GM13976 (cell line): ENCODE measurements around the gene SIPA1.
A peak's percentile ranks its signal among the peaks of the same experiment; 100 is the strongest.

Experiments used
- DNase-seq: peaks from one replicate; pipeline ENCODE4 v3.0.0; 2012; ENCODE audit warnings: low spot score
- in situ Hi-C: fragments of 300-500 bp; cut with MboI; formaldehyde crosslinking; loops from one replicate; pipeline ENCODE4 v1.12.0; 2022; ENCODE audit warnings: low sequenced_read_pairs, mixed read lengths, inconsistent platforms; ENCODE audit not compliant: unreplicated experiment
- TF ChIP-seq, protein P1 (sequence below): IDR thresholded peaks from 2 replicates; pipeline ENCODE4 v1.5.1; 2012; ENCODE audit warnings: borderline replicate concordance, mild to moderate bottlenecking; ENCODE audit not compliant: insufficient read depth; ENCODE audit errors: extremely low read depth, missing control alignments, control extremely low read depth

Gene SIPA1

DNA sequence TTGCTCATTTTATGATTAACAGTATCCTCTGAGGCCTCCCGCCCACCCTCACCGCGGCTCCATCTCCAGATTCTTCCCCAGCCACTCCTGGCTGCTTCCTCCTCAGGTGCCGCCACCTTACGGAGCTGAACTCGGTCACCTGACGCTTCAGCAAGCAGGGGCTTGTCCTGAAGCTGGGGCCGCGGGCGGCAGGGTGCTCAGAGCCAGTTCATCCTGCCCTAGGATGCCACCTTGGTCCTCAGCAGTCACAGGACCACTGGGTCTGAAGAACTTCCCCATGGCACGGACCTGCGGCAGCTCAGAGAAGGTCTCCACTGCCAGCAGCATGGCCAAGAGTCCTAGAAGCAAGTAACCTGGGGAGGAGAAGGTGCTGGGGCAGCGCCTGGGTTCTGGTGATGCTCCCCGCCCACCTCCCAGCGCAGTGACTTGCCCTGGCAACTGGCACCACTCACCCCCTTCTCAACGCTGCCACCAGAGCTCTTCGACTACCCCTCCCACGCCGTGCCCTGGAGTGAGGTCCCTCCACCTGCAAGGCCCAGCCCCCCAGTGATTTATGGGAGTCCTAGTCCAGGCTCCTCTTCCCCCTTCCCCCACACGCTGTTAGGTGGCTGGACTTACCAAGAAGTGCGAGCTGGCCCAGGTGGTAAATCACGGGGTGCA, 44.9 kb upstream of the SIPA1 start:
- in situ Hi-C loops = no loop called here
- DNase-seq = no peak
- TF ChIP-seq, protein P1, sequence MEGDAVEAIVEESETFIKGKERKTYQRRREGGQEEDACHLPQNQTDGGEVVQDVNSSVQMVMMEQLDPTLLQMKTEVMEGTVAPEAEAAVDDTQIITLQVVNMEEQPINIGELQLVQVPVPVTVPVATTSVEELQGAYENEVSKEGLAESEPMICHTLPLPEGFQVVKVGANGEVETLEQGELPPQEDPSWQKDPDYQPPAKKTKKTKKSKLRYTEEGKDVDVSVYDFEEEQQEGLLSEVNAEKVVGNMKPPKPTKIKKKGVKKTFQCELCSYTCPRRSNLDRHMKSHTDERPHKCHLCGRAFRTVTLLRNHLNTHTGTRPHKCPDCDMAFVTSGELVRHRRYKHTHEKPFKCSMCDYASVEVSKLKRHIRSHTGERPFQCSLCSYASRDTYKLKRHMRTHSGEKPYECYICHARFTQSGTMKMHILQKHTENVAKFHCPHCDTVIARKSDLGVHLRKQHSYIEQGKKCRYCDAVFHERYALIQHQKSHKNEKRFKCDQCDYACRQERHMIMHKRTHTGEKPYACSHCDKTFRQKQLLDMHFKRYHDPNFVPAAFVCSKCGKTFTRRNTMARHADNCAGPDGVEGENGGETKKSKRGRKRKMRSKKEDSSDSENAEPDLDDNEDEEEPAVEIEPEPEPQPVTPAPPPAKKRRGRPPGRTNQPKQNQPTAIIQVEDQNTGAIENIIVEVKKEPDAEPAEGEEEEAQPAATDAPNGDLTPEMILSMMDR = no peak

DNA sequence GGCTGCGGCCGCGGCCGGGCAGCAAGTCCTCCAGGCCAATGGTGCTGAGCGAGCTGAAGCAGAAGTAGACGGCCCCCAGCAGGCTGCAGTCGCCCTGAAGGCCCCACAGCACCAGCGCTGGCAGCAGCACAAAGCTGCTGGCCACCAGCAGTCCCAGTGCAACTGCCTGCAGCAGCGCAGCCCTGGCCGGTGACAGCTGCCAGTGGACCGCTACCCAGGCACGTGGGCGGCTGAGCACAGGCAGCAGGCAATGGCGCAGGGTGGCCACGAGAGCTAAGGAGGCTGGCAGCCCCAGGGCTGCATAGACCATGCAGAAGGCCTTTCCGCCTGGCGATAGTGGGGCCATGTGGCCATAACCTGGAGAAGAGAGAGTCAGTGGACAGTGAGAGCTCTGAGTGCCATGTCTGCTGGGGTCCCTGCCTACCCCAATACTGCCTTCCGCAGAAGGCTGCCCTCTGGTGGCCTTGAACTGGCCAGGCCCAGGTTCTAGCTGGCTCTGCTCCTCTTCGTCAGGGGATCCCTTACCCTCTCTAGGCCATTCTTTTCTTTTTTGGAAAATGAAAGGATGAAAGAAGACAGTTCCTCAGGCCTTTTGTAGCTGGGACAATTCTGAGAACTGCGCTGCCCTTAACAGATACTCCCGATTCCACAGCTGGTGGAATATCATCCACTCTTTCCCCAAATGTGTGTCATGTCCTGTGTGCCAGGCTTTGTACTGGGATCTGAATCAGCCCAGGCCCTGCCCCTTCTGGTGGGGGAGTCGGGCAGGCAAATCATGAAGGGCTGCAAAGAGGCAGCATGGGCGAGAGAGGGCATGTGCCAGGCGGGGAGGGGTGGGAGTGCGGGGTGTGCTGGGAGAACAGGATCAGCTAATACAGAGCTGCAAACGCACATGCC, 44.1 kb upstream of the SIPA1 start:
- in situ Hi-C loops = no loop called here
- TF ChIP-seq, protein P1 = peak; percentile 60
- DNase-seq = peak; percentile 80

DNA sequence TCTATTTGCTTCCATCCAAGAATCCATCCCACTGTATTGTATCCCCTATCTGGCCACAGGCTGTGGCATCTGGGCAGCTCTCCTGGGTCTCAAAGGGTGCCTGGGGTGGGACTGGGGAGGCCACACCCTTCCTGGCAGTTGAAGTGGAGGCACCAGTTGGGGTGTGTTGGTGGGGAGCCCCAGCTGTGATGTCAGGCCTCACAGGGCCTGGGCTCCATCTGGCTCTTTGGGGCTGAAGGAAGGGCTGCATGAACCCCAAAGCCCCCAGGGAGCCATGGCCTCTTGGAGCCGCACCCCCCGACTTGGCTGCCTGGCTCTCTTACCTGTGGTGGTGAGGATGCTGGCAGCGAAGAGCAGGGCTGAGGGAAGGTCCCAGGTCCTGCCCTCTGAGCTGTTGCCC, 42.8 kb upstream of the SIPA1 start:
- TF ChIP-seq, protein P1 = no peak
- in situ Hi-C loops = no loop called here
- DNase-seq = peak; percentile 49

DNA sequence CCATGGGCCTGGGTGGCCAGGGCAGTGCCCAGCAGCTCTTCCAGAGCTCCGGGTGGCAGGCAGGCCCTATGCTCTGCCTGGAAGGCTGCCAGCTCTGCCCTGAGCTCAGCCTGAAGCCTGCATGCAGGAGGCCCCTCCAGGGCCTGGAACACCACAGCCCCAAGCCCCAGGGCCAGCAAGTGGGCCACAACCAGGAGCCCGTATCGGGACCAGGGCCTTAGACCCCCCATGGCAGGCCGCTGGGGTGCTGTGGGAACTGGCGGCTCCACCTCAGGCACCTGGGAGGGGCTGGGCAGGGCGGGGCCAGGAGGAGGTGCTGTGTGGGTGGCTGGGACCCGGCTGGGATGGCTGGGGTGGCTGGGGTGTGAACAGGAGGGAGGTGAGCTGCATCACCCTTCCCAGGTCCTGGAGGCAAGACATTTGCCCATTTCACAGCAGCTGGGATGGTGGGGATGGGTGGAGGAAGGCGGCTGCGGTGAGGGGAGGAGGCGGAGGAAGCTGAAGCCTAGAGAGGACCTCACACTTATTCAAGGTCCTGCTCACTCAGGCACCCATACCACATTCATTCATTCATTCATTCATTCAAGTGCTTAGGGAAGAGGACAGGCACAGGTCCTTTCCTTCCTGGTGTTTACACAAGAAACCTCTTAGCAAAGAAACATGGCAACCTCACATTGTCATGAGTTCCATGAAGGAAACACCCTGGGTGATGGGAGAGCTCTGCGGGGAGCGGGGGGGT, 42.2 kb upstream of the SIPA1 start, which contains the start of gene KCNK7:
Gene KCNK7, minus strand, starts transcription at position 258 of the 739 bp plus-strand sequence. Its CDS starts 28 bp downstream, at position 230.
- DNase-seq = no peak
- TF ChIP-seq, protein P1 = no peak
- in situ Hi-C loops = no loop called here

DNA sequence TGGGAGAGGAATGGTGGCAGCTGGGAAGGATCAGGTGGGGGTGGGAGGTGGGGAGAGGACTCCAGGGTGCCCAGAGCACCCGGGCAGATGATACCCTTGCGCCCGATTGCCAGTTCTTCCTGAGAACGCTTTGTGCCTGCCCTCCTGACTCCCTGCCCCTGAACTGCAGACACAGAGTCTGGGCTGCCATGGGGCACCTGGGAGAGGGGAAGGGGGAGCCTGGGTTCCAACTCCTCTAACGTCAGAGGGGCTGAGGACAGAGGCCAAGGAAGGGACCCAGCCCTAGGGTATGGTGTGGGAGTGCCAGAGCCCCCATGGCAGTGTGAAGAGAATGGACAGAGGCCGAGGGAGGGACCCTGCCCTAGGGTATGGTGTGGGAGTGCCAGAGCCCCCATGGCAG, 41.4 kb upstream of the SIPA1 start:
- TF ChIP-seq, protein P1 = no peak
- no peak for DNase-seq
- in situ Hi-C loops = no loop called here

DNA sequence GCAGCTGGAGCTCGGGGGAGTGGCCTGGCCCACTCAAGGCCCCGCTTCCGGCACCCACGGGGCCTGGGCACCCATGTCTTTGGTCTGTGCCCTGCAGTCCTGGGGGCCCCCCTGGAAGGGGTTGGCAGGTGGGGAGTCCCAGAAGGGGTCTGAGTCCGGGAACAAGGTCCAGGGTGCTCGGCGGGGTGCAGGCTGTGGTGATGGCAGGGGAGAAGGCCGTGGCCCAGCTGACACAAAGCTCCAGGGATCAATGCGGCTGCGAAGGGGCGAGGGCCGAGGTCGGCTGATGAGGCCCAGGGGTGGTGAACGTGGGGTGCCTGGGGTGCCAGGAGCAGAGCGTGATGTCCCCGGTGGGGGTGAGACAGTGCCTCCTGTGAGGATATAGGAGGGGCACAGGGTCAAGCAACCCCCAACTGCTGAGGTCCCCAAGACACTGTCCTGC, 39.6 kb upstream of the SIPA1 start:
- TF ChIP-seq, protein P1 = no peak
- in situ Hi-C loops = no loop called here
- DNase-seq = no peak
